GM19099 (cell line): Measurements from ENCODE around the gene GEN1.

Experiments used
- POLR2A ChIP-seq: IDR thresholded peaks from 3 replicates; pipeline ENCODE4 v1.6.1; 2011; ENCODE audit warnings: low read depth; ENCODE audit not compliant: insufficient read length; ENCODE audit errors: extremely low read depth

GEN1 gene

GRCh38 chr2:17799301-17800120 is 45.6 kb downstream of the GEN1 start:
- TF ChIP-seq POLR2A, result no peak

- TF ChIP-seq POLR2A, result no peak
Observed at GRCh38 chr2:17800219-17800618, 46.3 kb downstream of the GEN1 start.

GRCh38 chr2:17800693-17801458 is 46.9 kb downstream of the GEN1 start:
- TF ChIP-seq POLR2A, result no peak

GRCh38 chr2:17803497-17803896 is 49.6 kb downstream of the GEN1 start:
- no peak for TF ChIP-seq POLR2A

GRCh38 chr2:17804358-17804757 is 50.4 kb downstream of the GEN1 start:
- TF ChIP-seq POLR2A, result no peak

GRCh38 chr2:17805166-17805565 is 51.2 kb downstream of the GEN1 start:
- no peak for TF ChIP-seq POLR2A

GRCh38 chr2:17805717-17806363 is 51.9 kb downstream of the GEN1 start:
- TF ChIP-seq POLR2A, result no peak

GRCh38 chr2:17813010-17813741 is 59.2 kb downstream of the GEN1 start:
- no peak for TF ChIP-seq POLR2A

GRCh38 chr2:17813742-17814473 is 60.0 kb downstream of the GEN1 start:
- no peak for TF ChIP-seq POLR2A

GRCh38 chr2:17814601-17815000 is 60.7 kb downstream of the GEN1 start:
- no peak for TF ChIP-seq POLR2A

GRCh38 chr2:17815468-17816184 is 61.7 kb downstream of the GEN1 start:
- no peak for TF ChIP-seq POLR2A

- no peak for TF ChIP-seq POLR2A
Observed at GRCh38 chr2:17816396-17817245, 62.7 kb downstream of the GEN1 start, which contains the start of gene MSGN1. Gene MSGN1 (plus strand): TSS chr2:17816460. CDS start chr2:17816519, 59 bp downstream.
